Activated gamma-delta T cell treated with Interleukin-2 at 50 U/mL for 16 hours (primary cell): ENCODE results near the gene KIDINS220.

ENCODE experiments used
- DNase-seq: peaks from one replicate; pipeline ENCODE4 v3.0.0-alpha.2; 2020

The KIDINS220 gene

DNA sequence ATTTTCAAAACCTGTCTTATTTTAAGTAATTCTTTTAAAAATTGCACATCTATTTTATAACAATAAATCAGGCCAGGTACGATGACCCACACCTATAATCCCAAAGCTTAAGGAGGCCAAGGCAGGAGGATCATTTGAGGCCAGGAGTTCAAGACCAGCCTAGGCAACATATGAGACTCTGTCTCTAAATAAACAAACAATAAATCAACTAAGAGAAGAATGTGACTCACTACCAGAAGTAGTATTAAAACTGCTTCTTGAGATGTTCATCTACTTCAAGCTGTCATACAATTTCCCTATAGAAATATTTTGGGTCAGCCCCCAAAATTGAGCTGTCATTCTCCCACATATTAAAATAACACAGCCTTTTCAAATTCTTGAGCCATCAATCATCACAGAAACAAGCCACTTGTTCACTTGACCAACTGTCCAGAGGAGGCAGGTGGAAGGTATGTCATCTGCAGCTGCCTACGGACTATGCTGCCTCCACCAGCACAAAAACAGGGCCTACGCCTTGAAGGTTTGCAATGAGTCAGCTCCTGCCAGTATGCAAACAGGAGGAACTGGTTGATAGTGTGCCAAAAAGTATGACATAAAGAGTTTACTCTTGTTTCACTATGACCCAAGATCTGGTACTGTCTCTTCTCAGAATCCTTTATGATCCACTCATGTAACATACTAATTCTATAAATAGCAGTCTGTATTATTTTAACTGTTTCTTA lies 33.6 kb downstream of the KIDINS220 start:
- DNase-seq: no peak

DNA sequence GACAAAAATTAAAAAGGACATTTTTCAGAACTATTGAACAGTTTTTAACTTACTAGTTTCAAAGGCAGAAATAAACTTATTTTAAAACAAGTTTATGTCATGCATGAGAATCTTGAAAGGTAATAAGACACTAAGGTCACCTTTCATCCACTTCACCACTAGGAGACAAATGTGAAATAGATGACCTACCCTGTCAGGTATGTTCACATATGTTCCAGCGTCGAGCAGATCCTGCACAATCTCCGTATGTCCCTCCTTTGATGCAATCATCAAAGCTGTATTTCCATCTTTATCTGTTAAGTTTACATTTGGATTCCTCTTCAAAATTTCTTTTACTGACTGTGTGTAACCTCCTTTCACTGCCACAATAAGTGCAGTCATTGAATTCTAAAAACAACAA lies 34.7 kb downstream of the KIDINS220 start:
- DNase-seq: no peak

DNA sequence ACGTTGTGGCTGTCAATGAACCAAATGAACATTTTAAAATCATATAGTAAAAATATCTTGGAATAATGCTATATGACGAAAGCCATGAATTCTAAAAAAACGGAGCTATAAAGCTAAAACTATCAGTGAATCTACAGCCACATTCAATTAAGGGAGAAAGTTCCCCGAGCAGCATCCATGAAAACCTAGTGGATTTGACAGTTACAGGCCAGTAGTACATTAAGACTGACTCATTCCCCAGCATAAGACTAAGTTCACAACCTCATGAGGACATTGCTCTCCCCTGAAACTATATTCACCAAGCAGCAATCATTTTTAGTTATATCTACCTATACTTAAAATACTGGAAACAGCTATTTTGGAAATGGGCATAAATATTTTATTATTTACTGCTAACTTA lies 36.6 kb downstream of the KIDINS220 start:
- no peak for DNase-seq

DNA sequence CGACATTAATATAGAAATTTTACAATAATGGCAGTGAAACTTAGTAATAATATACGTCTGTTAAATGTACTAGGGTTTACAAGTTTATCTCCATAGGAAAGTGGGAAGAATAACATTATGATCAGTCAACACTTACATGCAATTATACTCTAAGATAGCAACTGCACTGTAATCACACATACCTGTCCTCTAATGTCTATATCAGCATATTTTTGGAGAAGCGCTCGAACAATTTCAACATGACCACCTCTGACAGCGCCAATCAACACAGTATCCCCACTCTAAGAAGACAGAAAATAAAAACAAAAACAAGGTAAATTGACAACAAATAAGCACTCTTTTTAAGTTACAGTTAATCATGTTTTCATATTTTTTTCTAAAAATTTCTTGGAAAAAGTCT lies 37.2 kb downstream of the KIDINS220 start:
- DNase-seq: no peak

DNA sequence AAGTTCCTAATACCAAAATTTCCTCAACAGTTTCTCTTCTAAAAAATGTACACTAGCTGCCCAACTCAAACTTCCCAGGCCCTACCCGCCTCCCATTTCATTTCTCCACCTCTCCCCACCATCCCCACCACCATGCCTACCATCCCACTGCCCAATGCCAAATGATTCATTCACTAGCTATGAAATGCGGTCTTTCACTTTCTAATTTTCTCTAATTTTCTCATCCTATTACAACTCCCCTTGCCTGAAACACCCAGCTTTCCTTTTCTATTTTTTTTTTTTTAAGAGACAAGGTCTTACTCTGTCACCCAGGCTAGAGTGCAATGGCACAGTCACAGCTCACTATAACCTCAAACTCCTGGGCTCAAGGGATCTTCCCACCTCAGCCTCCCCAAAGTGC lies 38.4 kb downstream of the KIDINS220 start:
- no peak for DNase-seq

DNA sequence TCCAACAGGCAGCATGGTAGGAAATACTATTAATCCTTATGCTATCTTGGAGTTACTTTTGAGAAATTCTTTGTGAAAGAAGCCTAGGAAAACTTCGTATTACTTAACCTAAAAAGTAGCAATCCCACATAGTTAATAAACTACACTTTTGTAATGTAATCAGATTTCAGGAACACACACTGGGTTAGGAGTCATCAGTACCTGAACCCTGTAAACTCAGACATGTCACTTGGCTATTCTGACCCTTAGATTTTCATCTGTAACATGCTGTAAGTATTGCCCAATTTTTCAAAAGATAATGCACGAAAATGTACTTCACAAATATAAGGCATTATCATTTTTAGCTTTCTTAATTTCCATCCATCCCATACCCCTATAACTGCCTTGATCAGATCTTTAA lies 39.0 kb downstream of the KIDINS220 start:
- no peak for DNase-seq

DNA sequence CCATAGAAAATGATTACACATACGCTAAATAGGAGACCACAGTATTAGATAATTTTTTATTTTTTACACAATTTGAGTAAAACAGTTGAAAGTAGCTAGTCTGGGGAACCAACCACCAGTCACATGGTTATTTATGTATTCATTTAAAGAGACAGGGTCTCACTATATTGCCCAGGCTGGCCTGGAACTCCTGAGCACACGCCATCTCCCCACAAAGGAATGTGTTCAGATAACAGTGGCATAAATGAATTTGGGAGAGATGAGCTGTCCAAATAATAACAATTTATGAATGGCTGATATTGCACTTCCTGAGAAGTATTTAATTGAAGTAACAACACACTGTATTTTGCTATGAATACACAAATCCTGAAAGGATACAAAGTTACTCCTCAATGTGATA lies 39.7 kb downstream of the KIDINS220 start:
- DNase-seq: no peak

DNA sequence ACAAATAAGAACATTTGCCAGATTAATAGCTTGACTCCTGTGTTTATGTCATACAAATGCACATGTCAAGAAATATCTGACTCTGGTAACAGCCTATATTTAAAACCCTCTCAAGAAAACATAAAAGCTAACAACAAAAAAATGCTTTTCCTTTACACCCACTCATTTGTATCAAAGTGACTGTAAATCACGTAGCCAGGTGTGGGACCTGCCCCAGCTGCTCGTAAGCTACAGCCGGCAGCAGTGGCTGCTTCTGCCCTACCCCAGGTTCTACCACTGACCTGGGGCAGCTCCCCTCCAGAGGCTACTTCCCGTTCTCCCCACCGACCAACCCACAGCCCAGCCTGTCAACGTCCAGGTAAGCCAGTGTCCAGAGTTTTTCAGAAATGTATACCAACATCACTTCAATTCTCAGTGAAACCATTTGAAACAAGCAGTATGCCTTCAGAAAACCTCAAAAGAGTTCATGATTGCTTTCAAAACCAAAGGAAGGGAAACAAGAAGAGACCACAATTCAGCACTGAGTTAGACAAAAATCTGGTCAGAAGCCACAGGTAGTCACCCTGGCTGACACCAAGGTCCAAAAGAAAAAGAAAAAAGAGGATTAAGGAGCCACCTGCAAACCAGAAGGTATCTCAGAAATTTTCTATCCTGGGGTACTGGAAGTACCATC lies 40.4 kb downstream of the KIDINS220 start:
- no peak for DNase-seq

DNA sequence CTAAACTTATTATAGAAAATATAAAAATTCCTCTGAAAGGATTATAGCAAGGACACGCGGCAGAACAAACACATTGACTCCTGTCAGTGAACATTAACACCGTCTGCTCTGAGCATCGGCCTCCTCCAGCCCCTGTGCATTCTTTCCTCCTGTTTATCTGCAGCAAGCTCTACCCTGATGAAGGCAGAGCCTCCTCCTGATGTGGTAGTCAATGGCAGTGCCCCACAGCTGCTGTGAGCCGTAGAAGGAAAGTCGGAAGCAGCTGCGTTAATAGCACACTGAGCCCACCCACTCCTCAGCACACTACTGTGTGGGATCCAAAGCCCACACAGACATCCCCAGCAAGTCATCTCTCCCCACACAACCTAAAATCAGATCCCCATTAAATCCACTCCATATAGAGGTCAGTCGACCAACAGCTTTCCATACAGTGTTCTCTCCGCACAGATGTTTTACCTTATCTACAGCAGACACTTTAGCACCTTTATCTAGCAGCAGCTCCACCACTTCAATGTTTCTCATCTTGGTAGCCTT lies 41.0 kb downstream of the KIDINS220 start:
- DNase-seq: no peak

DNA sequence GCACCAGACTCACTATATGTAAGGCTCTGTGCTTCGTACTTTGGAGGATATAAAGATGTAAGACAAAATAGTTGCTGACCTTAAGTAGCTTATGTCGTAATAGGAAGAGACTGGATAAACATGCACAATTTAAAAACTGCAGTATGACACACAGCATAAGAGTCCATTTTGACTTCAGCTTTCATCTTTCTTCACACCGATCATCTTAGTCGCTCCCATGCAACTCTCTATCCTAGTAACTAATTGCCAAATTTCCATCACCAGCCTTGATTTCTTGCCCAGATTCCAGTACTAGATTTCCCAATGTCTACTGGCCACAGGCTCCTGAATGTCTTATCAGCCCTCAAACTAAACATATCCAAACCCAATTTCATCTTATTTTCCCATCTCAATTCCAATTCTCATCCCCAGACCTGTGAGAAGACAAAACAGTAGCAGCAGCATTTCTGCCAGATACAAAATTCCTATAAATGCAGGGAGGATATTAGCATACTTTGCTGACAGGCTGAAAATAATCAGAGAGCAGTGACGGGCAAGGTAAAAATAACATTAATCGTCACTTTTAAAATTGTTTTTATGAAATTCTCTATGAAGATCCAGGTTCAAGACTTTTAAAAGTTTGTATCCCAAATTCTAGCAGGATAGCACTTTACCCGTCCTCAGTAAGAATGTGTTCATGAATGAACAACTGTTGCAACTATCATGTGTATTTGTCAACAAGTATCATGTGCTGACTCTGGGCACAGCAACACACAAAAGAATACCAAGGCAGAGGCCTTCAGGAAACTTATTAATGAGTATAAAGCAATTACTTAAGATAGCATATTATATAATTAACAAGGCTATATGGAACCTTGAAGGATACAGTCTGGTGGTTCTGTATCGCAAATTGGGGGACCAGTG lies 42.2 kb downstream of the KIDINS220 start:
- no peak for DNase-seq

DNA sequence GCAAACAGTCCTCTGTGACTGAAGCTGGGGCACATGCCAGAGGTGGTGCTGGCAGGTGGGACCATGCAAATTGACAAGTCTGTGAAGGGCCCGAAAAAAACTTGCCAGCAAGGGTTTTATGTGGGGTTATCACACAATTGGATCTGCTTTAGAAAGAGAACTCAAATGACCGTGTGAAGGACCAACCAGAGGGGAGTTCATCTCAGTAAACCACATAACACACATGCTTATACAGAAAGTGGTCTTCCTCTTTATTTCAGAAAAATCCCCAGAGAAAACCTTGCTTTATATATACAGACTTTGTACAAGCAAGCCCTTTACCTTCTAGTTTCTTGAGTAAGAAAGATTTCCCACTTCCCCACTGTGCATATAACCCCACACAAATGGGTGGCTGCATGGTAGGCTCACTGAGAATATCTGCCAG lies 46.7 kb downstream of the KIDINS220 start:
- no peak for DNase-seq

DNA sequence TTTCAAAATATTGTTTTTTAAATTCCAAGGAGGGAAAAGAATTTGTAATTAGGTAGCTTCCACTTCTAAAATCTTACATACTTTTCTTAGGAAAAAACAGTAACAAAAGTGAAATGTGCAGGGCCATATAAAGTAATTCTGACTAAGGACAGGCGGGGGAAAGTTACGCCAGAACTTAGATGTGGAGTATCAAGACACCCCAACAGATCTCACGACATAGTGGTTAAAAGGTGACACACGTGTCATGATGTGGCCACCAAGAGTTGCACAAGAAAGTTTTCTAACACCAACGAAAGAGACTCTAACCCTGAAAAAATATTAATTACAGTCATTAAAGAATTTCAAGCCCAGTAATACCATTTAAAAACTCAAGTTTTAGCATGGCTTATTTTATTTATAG lies 51.0 kb downstream of the KIDINS220 start:
- DNase-seq: no peak

DNA sequence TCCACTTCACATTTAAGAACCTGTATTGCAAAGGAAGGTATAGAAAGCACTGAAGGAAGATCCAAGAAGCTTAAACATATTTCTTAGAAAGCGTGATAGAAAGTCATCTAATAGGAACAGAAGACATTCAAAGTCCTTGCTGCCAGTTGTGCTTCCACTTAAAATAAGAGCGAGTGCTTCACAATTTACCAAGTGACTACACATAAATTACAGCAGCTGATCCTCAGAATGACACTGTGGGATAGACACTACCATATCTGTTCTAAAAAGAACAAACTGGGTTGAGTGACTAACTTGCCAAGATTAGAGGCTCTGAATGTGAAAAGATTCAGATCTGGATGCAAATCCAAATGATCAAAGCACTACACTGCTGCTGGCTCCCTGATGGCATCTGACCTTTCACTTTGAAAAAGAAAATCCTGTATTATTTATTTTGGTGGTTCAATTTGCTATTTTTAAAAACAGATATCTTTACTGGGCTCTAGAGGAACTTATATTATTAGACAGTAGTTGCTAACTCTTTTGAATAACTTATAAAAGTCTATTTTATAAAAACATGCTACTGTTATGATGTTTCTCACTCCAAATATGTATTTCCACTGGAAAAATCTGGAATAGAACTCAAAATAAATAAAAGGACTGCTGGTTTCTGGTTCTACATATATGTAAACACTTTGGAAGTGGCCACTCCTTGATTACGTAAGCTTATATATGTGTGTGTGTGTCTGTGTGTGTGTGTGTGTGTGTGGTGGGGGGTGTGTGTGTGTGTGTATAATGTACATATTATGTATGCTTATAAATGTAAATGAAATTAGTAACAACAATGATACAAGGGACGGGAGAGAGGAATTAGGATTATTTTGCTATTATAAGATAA lies 57.4 kb downstream of the KIDINS220 start:
- no peak for DNase-seq

DNA sequence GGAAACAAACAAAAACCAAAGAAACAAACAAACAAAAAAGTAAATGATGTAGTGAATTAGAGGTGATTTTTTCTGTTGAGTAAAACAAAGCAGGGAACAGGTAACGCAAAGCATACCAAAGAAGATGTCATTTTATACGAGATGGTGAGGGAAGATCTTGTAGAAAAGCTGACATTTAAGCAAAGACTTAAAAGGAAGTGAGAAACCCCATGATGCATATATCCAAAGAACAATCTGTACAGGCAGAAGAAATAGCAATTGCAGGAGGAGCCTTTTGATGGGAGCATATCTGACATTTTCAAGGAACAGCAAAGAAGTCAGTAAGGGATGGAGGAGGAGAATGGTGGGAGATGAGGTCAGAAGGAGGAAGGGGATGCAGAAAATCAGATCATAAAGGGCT lies 63.0 kb downstream of the KIDINS220 start:
- no peak for DNase-seq

DNA sequence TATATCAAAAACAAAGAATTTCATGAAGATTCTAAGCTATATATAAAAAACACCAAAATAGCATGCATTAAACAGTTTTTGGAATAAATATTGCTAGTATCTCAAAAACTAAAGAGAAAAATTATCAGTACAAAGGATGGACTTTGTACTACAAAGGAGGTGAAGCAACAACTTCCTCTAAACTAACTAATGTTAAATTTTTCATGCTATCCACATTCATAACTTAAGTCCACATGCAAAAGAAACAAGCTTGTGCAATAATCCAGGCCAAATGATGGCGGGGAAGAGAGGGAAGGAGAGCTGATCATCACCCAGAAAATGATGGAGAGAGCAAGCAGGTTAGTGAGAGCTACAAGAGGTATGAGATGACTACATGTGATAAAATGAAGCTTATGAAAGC lies 70.1 kb downstream of the KIDINS220 start:
- DNase-seq: no peak

DNA sequence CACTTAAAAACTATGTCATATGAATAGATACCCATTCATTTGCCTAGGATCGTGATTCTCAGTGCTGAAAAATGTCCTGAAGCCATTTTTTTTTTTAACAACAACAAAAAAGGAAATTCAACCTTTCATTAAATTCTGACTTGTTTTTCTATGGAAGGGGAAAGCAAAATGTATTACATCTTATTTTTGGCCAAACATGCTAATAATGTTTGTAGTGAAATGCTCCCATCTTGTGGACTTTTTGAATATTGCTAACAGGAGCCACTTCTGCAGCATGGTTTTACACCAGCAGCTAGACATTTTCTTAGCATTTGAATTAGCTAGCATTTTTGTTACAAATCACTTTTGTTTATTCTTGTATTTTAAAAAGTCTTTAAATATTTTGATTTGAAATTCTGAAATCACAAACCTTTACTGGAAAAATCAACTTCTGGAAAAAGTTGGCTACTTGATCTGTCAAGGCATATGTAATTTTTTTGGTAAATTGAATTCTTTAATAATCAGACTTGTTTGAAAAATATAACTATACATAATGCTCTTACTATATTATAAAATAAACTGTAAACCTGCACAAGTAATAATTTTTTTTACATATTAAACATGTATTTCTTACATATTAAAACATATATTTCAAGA lies 75.8 kb downstream of the KIDINS220 start:
- no peak for DNase-seq

DNA sequence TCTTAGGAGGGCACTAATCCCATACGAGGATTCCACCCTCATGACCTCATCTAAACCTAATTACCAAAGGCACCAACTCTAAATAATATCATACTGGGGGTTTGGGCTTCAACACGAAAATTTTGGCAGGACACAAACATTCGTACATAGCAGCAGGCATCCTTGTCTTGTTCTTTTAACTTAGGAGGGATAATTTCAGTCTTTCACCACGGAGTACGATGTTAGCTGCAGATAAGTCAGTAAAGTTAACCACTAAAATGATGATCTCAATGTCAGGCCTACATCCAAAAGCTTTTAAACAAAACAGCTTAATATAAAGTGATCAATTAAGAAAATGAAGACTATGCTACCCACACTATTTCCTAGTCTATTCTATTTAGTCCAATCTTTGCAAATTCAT lies 80.7 kb downstream of the KIDINS220 start:
- DNase-seq: no peak

DNA sequence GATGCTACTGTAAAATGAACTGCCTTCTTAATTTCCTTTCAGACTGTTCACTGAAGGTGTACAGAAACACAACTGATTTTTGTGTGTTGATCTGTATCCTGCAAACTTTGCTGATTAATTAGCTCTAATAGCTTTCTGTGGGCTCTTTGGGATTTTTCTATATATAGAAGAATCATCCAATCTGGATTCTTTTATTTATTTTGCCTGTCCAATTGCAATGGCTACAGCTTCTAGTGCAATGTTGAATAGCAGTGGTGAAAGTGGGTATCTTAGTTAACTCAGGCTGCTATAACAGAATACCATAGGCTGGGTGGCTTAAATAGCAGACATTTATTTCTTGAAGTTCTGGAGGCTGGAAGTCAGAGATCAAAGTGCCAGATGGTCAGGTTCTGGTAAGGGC lies 81.2 kb downstream of the KIDINS220 start:
- DNase-seq: no peak

DNA sequence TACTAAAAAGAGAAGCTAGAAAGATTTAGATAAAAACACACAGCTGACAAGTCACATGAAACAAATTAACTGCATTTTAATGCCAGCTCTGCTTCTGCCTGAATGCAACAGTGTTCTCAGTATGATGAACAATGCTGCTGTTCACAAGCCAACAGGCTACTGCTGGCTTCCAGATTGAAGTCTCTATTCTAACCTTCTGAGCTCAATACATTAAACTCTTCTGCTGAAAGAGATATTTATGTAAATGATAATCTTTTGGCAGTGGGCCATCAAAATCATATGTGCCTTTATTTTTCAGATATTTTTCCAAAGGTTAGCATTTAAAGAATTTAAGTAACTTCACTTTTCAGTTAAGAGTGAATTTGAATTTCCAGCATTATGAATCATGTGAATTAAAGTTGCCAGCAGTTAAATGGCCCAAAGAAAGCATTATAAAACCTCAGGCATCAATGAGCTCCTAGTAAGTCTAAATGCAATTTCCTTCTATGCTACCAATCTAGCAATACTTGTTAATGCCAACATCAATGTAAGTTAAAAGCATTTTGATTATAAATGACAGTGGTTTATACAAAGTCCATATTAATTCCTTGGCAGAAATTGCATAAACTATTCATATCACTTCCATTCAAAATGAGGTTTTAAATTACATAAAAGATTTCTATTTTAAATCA lies 83.2 kb downstream of the KIDINS220 start:
- no peak for DNase-seq

DNA sequence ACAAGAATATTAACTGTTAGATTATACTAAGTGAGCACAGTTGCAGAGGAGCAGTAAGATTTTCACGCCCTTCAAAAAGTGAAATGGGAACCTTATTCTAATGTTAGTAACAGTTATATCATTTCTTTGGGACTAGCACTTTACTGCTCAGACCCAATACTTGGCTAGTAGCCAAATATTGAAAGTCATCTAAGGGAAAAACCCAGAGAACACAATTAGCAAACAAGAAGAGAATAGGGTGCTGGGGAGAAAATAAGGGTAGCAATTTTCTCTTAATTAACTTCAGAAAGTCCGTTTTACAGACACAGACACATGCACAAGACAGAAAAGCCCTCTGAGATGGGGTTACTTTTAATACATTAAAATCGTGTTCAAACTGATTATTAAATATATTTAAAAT lies 83.8 kb downstream of the KIDINS220 start:
- DNase-seq: no peak

DNA sequence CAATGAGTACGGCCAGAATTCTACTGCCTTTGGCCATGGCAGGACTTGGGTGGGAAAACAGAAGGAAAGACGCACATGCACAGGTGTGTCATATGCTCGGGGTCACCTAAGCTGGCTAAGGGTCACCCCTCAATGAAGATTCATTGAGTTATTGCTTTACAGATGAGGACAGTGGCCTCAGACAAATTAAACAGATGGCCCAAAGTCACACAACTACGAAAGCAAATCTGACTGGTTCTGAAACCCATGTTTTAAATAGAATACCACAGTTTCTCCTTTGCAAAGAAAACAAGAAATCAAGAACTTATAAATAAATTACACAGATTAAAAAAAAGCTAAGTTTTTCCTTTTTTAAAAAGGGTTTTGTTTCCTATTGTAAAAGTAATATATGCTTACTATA lies 85.0 kb downstream of the KIDINS220 start:
- no peak for DNase-seq
